ENCODE data around the gene DCUN1D5.

The DCUN1D5 gene

GRCh38 chr11:103051981-103052380 is 40.0 kb downstream of the DCUN1D5 start:
- Histone ChIP-seq H3K9ac (no peak overlapping the region), H3K27me3 (ENCODE audit: control insufficient read depth, insufficient read depth, low read length) (no peaks in the 10 kb centered on the region), H3K4me3 (ENCODE audit: low read depth, low read length) (no peak overlapping the region), H3K9me3 (ENCODE audit: control insufficient read depth, low read length) (no peaks in the 10 kb centered on the region), H2AFZ (no peak overlapping the region), H3K36me3 (ENCODE audit: control insufficient read depth, insufficient read depth, low read length) (no peaks in the 10 kb centered on the region), H3K79me2 (no peaks in the 10 kb centered on the region), H3K27ac (no peak overlapping the region), H3K4me1 (no peaks in the 10 kb centered on the region), H3K4me2 (ENCODE audit: low read length) (no peak overlapping the region)
- no peak for TF ChIP-seq CTCF (IDR thresholded peaks at IDR 0.05)

GRCh38 chr11:103051151-103051801 is 40.7 kb downstream of the DCUN1D5 start:
- no peak overlapping the region for H3K9ac ChIP-seq
- H3K4me2 ChIP-seq (ENCODE audit: low read length), result no peak overlapping the region
- TF ChIP-seq CTCF (IDR thresholded peaks at IDR 0.05), result no peak
- no peaks in the 10 kb centered on the region for H3K79me2 ChIP-seq
- H2AFZ ChIP-seq, result no peak overlapping the region
- H3K9me3 ChIP-seq (ENCODE audit: control insufficient read depth, low read length), result no peaks in the 10 kb centered on the region
- no peak overlapping the region for H3K27ac ChIP-seq
- H3K36me3 ChIP-seq (ENCODE audit: control insufficient read depth, insufficient read depth, low read length), result no peaks in the 10 kb centered on the region
- H3K4me1 ChIP-seq, result no peaks in the 10 kb centered on the region
- no peak overlapping the region for H3K4me3 ChIP-seq (ENCODE audit: low read depth, low read length)
- H3K27me3 ChIP-seq (ENCODE audit: control insufficient read depth, insufficient read depth, low read length), result no peaks in the 10 kb centered on the region

- H2AFZ ChIP-seq, result no peak overlapping the region
These were observed 41.6 kb downstream of the DCUN1D5 start for GRCh38 chr11:103050351-103050750.

GRCh38 chr11:103047837-103048236 is 44.1 kb downstream of the DCUN1D5 start:
- Histone ChIP-seq H3K4me2 (ENCODE audit: low read length) (no peak overlapping the region), H3K27ac (no peak overlapping the region), H3K36me3 (ENCODE audit: control insufficient read depth, insufficient read depth, low read length) (no peaks in the 10 kb centered on the region), H2AFZ (no peak overlapping the region), H3K4me1 (no peaks in the 10 kb centered on the region), H3K27me3 (ENCODE audit: control insufficient read depth, insufficient read depth, low read length) (no peaks in the 10 kb centered on the region), H3K9ac (no peak overlapping the region), H3K9me3 (ENCODE audit: control insufficient read depth, low read length) (no peaks in the 10 kb centered on the region), H3K79me2 (no peaks in the 10 kb centered on the region), H3K4me3 (ENCODE audit: low read depth, low read length) (no peak overlapping the region)
- no peak for TF ChIP-seq CTCF (IDR thresholded peaks at IDR 0.05)

More at GRCh38 chr11:103050351-103050750, 41.6 kb downstream of the DCUN1D5 start:
- Histone ChIP-seq H3K4me2 (ENCODE audit: low read length) (no peak overlapping the region), H3K36me3 (ENCODE audit: control insufficient read depth, insufficient read depth, low read length) (no peaks in the 10 kb centered on the region), H3K27me3 (ENCODE audit: control insufficient read depth, insufficient read depth, low read length) (no peaks in the 10 kb centered on the region), H3K9me3 (ENCODE audit: control insufficient read depth, low read length) (no peaks in the 10 kb centered on the region), H3K4me1 (no peaks in the 10 kb centered on the region), H3K9ac (no peak overlapping the region), H3K27ac (no peak overlapping the region), H3K79me2 (no peaks in the 10 kb centered on the region), H3K4me3 (ENCODE audit: low read depth, low read length) (no peak overlapping the region)
- TF ChIP-seq CTCF (IDR thresholded peaks at IDR 0.05), result no peak
